HFFc6 (cell line): Measurements from ENCODE around the gene TNFRSF18. TPM values are rescaled to one million over a fixed set of nuclear protein-coding genes. Genes with fewer than 3 reads are reported as not detected.

ENCODE experiments used
- DNase-seq: peaks from one replicate; pipeline ENCODE4 v3.0.0-alpha.2; 2018
- H3K27ac Mint-ChIP-seq: 2 replicates; pipeline ENCODE4 v1.8.0; 2020; ENCODE audit warnings: mild to moderate bottlenecking, mixed read lengths
- H3K27me3 Mint-ChIP-seq: 2 replicates; pipeline ENCODE4 v1.8.0; 2021; ENCODE audit warnings: mild to moderate bottlenecking, moderate library complexity, mixed read lengths; ENCODE audit not compliant: insufficient read depth
- H3K36me3 Mint-ChIP-seq: 2 replicates; pipeline ENCODE4 v1.8.0; 2021; ENCODE audit warnings: low read depth, mixed read lengths
- H3K4me1 Mint-ChIP-seq: 2 replicates; pipeline ENCODE4 v1.8.0; 2020; ENCODE audit warnings: low read depth, mixed read lengths
- H3K4me3 Mint-ChIP-seq: 2 replicates; pipeline ENCODE4 v1.8.0; 2020; ENCODE audit warnings: mild to moderate bottlenecking, moderate library complexity, mixed read lengths
- H3K9me3 Mint-ChIP-seq: 2 replicates; pipeline ENCODE4 v1.8.0; 2020; ENCODE audit warnings: mild to moderate bottlenecking, mixed read lengths
- CTCF ChIP-seq: fragments of 200-600 bp; sonication (generic); IDR thresholded peaks from 2 replicates; pipeline ENCODE4 v1.5.0; 2021; ENCODE audit warnings: antibody characterized with exemption, mild to moderate bottlenecking
- total RNA-seq, 6 experiments: library from RNA; stranded (reverse); fragmentation: NEBNext Ultra II Directional; extraction: Animal tissue kit (Norgen Biotek cat#: 25700); gene quantifications; 2 replicates in 1 of 6; 3 replicates in 5 of 6; pipeline ENCODE4 v1.2.3, GENCODE V29; 2021

Gene TNFRSF18
- total RNA-seq, 6 experiments from 2014 or later, result not detected

GRCh38 chr1:1164361-1164700 lies 42.1 kb downstream of the TNFRSF18 start:
- Mint-ChIP-seq H3K27ac (no peak overlapping the region), H3K36me3 (no peaks in the 10 kb centered on the region)
- no peak for TF ChIP-seq CTCF

GRCh38 chr1:1163538-1164070 lies 42.8 kb downstream of the TNFRSF18 start:
- H3K9me3 Mint-ChIP-seq, result no peaks in the 10 kb centered on the region

More at GRCh38 chr1:1164361-1164700, 42.1 kb downstream of the TNFRSF18 start:
- no peak for DNase-seq
- peaks cover 14% of the 10 kb centered on the region for H3K27me3 Mint-ChIP-seq
- H3K9me3 Mint-ChIP-seq, result no peaks in the 10 kb centered on the region
- no peak overlapping the region for H3K4me3 Mint-ChIP-seq
- no peaks in the 10 kb centered on the region for H3K4me1 Mint-ChIP-seq

GRCh38 chr1:1162597-1163537 lies 43.5 kb downstream of the TNFRSF18 start:
- Mint-ChIP-seq H3K4me3 (no peak overlapping the region), H3K27ac (no peak overlapping the region), H3K9me3 (no peaks in the 10 kb centered on the region), H3K4me1 (no peaks in the 10 kb centered on the region), H3K27me3 (peaks cover 11% of the 10 kb centered on the region), H3K36me3 (no peaks in the 10 kb centered on the region)
- TF ChIP-seq CTCF, result no peak
- no peak for DNase-seq

More at GRCh38 chr1:1163538-1164070, 42.8 kb downstream of the TNFRSF18 start:
- Mint-ChIP-seq H3K27ac (no peak overlapping the region), H3K4me3 (no peak overlapping the region), H3K4me1 (no peaks in the 10 kb centered on the region), H3K36me3 (no peaks in the 10 kb centered on the region), H3K27me3 (peaks cover 14% of the 10 kb centered on the region)
- no peak for TF ChIP-seq CTCF
- no peak for DNase-seq

GRCh38 chr1:1161683-1162079 lies 44.7 kb downstream of the TNFRSF18 start:
- TF ChIP-seq CTCF, result no peak
- no peak for DNase-seq
- Mint-ChIP-seq H3K4me3 (no peak overlapping the region), H3K9me3 (no peaks in the 10 kb centered on the region), H3K4me1 (no peaks in the 10 kb centered on the region), H3K27me3 (peaks cover 11% of the 10 kb centered on the region), H3K27ac (no peak overlapping the region), H3K36me3 (no peaks in the 10 kb centered on the region)

- Mint-ChIP-seq H3K27me3 (peaks cover 11% of the 10 kb centered on the region), H3K9me3 (no peaks in the 10 kb centered on the region), H3K36me3 (no peaks in the 10 kb centered on the region), H3K4me1 (no peaks in the 10 kb centered on the region), H3K4me3 (no peak overlapping the region), H3K27ac (no peak overlapping the region)
- TF ChIP-seq CTCF, result no peak
- no peak for DNase-seq
Observed at GRCh38 chr1:1161078-1161682, 45.2 kb downstream of the TNFRSF18 start.
